Adrenal gland (tissue), 12 donors: ENCODE measurements around the gene CARD9. TPM values are rescaled to one million over a fixed set of nuclear protein-coding genes. Genes with fewer than 3 reads are reported as not detected.

Experiments used
- DNase-seq, 7 donors: peaks; one replicate each; pipeline ENCODE4 v3.0.0-alpha.2; 2019 to 2020
- H3K27ac ChIP-seq, 5 donors: fragments of 200-600 bp; sonication (generic) in 4 of 5; 1 replicate in 3 of 5; 2 replicates in 2 of 5; pipeline versions ENCODE4 v1.5.1 to v1.8.0; 2016 to 2020; ENCODE audit warnings: mild to moderate bottlenecking in 1 of 5
- H3K27me3 ChIP-seq: fragments of 200-600 bp; 2 replicates; pipeline ENCODE4 v1.8.0; 2021
- H3K36me3 ChIP-seq, 2 donors: fragments of 200-600 bp; replicated peaks in 1 of 2; 1 replicate in 1 of 2; 2 replicates in 1 of 2; pipeline versions ENCODE4 v1.5.1 to v1.8.0; 2018 to 2022
- H3K4me1 ChIP-seq, 2 donors: fragments of 200-600 bp; replicated peaks in 1 of 2; 1 replicate in 1 of 2; 2 replicates in 1 of 2; pipeline versions ENCODE4 v1.5.1 to v1.8.0; 2018 to 2021
- H3K4me3 ChIP-seq, 4 donors: fragments of 200-600 bp; sonication (generic) in 3 of 4; one replicate each; pipeline ENCODE4 v1.5.1; 2016 to 2018
- H3K9me3 ChIP-seq, 3 donors: fragments of 200-600 bp; sonication (generic) in 1 of 3; replicated peaks in 1 of 3; 1 replicate in 2 of 3; 2 replicates in 1 of 3; pipeline versions ENCODE4 v1.5.1 to v1.8.0; 2016 to 2021
- POLR2A ChIP-seq, 2 donors: fragments of 450-650 bp; IDR thresholded peaks; one replicate each; pipeline ENCODE4 v1.6.1; 2017; ENCODE audit warnings: antibody characterized with exemption in 2 of 2, mild to moderate bottlenecking in 2 of 2, moderate library complexity in 1 of 2
- WGBS, 4 donors: extraction: QIAGEN DNeasy Blood & Tissue Kit in 2 of 4; methylation state at CpG; one replicate each; pipeline versions ENCODE4 v1.1.5 to v1.1.7; 2013 to 2017; 5-methylcytosine and 5-hydroxymethylcytosine counted together
- intact Hi-C, 2 donors: fragments of 100-400 bp; cut with DNase I; formaldehyde crosslinking; loops; one replicate each; pipeline versions ENCODE4 v1.14.1 to v1.15.0; 2022 to 2023
- polyA plus RNA-seq, 3 donors: library from polyadenylated mRNA; stranded (reverse); fragments of 200-250 nt in 2 of 3; fragments of 350-450 nt in 1 of 3; fragmentation: Illumina TruSeq in 1 of 3; extraction: RNeasy Lipid Tissue Mini Kit (QIAGEN cat#74804) in 1 of 3; gene quantifications; one replicate each; pipeline ENCODE4 v1.2.3, GENCODE V29; 2013 to 2014
- total RNA-seq, 9 donors: library from RNA; depleted of rRNA in 4 of 9; stranded (reverse); fragments of >200 nt in 4 of 9; fragments of 120-200 nt in 1 of 9; fragmentation: NEBNext Ultra II Directional in 1 of 9; extraction: Animal tissue kit (Norgen Biotek cat#: 25700) in 1 of 9; gene quantifications; one replicate each; pipeline versions ENCODE4 v1.1.0 to v1.2.4, GENCODE V29; 2013 to 2023
- TF ChIP-seq, protein P1 (sequence below), 6 experiments: fragments of 450-650 bp in 4 of 6; fragments of 200-600 bp in 2 of 6; sonication (generic) in 1 of 6; IDR thresholded peaks; 1 replicate in 5 of 6; 2 replicates in 1 of 6; pipeline versions ENCODE4 v1.5.1 to v1.8.0; 2016 to 2021; ENCODE audit warnings: antibody characterized with exemption in 6 of 6, mild to moderate bottlenecking in 2 of 6, moderate library complexity in 1 of 6
- donor health status: healthy with polysubstance abuse.
- donor health status: Bipolar disorder and iron deficiency.
- donor health status: DM: yes; HTN: yes; CAD: no.
- donor health status: DM: no; HTN: no; CAD: no.
- donor health status: DM: no; HTN: no; CAD: no.
- donor health status: DM: yes; HTN: yes; CAD: no.

The CARD9 gene
- total and polyA plus RNA-seq, 12 donors: 0.35 to 10.6 (median 4.0) TPM

DNA sequence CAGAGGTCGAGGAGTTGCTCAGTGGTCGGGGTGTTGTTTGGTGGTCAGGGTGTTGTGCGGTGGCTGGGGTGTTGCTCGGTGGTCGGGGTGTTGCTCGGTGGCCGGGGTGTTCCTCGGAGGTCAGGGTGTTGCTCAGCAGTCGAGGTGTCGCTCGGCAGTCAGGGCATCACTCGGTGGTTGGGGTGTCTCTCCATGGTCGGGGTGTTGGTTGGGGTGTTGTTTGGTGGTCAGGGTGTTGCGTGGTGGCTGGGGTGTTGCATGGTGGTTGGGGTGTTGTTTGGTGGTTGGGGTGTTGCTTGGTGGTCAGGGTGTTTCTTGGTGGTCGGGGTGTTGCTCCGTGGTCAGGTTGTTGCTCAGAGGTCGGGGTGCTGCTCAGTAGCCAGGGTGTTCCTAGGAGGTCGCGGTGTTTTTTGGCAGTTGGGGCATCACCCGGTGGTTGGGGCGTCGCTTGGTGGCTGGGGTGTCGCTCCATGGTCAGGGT lies 57.2 kb downstream of the CARD9 start:
- Histone ChIP-seq H3K27ac (peak overlapping the region in 2 of 5 donors; percentile 64 to 87), H3K4me3 (no peak overlapping the region), H3K4me1 (peaks cover 11 to 13% of the 10 kb centered on the region in 2 donors), H3K9me3 (no peaks in the 10 kb centered on the region), H3K36me3 (no peaks in the 10 kb centered on the region), H3K27me3 (no peaks in the 10 kb centered on the region)
- TF ChIP-seq, protein P1, sequence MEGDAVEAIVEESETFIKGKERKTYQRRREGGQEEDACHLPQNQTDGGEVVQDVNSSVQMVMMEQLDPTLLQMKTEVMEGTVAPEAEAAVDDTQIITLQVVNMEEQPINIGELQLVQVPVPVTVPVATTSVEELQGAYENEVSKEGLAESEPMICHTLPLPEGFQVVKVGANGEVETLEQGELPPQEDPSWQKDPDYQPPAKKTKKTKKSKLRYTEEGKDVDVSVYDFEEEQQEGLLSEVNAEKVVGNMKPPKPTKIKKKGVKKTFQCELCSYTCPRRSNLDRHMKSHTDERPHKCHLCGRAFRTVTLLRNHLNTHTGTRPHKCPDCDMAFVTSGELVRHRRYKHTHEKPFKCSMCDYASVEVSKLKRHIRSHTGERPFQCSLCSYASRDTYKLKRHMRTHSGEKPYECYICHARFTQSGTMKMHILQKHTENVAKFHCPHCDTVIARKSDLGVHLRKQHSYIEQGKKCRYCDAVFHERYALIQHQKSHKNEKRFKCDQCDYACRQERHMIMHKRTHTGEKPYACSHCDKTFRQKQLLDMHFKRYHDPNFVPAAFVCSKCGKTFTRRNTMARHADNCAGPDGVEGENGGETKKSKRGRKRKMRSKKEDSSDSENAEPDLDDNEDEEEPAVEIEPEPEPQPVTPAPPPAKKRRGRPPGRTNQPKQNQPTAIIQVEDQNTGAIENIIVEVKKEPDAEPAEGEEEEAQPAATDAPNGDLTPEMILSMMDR (IDR thresholded peaks at IDR 0.05): no peak
- TF ChIP-seq POLR2A (IDR thresholded peaks at IDR 0.05): no peak
- intact Hi-C loops: no loop called here
- WGBS, 4 donors: 94 to 96% (median 95%) methylated on average over 20 to 23 of the region's 23 CpGs
- DNase-seq: peak in 1 of 7 donors; percentile 22

DNA sequence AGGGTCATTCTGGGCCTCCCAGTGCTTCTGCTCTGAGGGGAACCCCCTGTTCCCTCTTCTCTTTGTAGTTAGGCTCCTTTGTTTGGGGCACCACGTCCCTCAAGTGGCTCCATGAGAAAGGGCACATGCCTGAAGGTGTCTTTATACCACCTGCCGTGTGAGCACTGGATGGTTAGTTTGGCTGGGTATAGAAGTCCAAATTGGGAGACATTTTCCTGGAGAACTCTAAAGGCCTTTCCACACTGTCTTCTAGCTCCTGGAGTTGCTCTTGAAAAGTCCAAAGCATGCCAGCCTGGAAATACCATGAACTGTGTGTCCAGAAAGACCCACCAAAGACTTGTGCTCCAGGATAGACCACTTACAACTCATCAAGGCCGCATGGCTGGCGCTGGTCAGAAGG lies 58.5 kb downstream of the CARD9 start:
- intact Hi-C loops: no loop called here

DNA sequence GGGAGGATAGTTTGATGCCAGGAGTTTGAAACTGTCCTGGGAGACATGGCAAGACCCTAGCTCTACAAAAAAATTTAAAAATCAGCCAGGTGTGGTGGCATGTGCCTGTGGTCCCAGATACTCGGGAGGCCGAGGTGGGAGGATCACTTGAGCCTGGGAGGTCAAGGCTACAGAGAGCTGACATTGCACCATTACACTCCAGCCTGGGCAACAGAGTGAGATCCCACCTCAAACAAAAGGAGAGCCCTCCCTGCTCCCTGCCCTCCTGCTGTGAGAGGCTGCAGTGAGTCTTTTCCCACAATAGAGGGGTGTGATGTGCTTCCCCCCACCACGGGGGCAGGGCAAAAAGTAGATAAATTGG lies 59.4 kb downstream of the CARD9 start:
- WGBS, 4 donors: 66 to 83% (median 75%) methylated on average over 3 of the region's 3 CpGs
- Histone ChIP-seq H3K36me3 (no peaks in the 10 kb centered on the region), H3K4me1 (peaks cover 11 to 13% of the 10 kb centered on the region in 2 donors), H3K9me3 (no peaks in the 10 kb centered on the region), H3K27ac (no peak overlapping the region), H3K4me3 (no peak overlapping the region), H3K27me3 (no peaks in the 10 kb centered on the region)
- TF ChIP-seq, protein P1 (IDR thresholded peaks at IDR 0.05): no peak
- TF ChIP-seq POLR2A (IDR thresholded peaks at IDR 0.05): no peak
- intact Hi-C loops: no loop called here
- DNase-seq: no peak

More for the DNA sequence above, 58.5 kb downstream of the CARD9 start:
- Histone ChIP-seq H3K27ac (no peak overlapping the region), H3K4me1 (peaks cover 11 to 13% of the 10 kb centered on the region in 2 donors), H3K27me3 (no peaks in the 10 kb centered on the region), H3K9me3 (no peaks in the 10 kb centered on the region), H3K36me3 (no peaks in the 10 kb centered on the region), H3K4me3 (no peak overlapping the region)
- WGBS, 4 donors: 79 to 92% (median 88%) methylated on average over 3 to 4 of the region's 4 CpGs
- no peak for TF ChIP-seq POLR2A (IDR thresholded peaks at IDR 0.05)
- TF ChIP-seq, protein P1 (IDR thresholded peaks at IDR 0.05): no peak
- no peak for DNase-seq

Other genes starting within 250 kb of the CARD9 start
- gene LHX3, start 168.5 kb downstream of the CARD9 start, total RNA-seq: not detected
- gene LHX3, start 168.5 kb downstream of the CARD9 start, polyA plus RNA-seq: not detected
- 10 to 100 TPM in 4 of 9 donors, 1 to 10 TPM in 5; 6.4 to 14.3 (median 9.5) TPM for gene QSOX2, start 127.9 kb downstream of the CARD9 start, total RNA-seq
- gene QSOX2, start 127.9 kb downstream of the CARD9 start, polyA plus RNA-seq: 10 to 100 TPM in 1 of 3 donors, 1 to 10 TPM in 2; 7.1 to 11.4 (median 7.6) TPM
- gene CCDC187, start 69.6 kb downstream of the CARD9 start, total RNA-seq: under 1 TPM in 8 of 9 donors, not detected in 1; 0.04 to 0.44 (median 0.11) TPM
- gene CCDC187, start 69.6 kb downstream of the CARD9 start, polyA plus RNA-seq: under 1 TPM; under 0.01 to 0.08 (median 0.04) TPM
- gene GPSM1, start 46.1 kb downstream of the CARD9 start, total RNA-seq: 10 to 100 TPM in 8 of 9 donors, 1 to 10 TPM in 1; 9.9 to 50.4 (median 16.3) TPM
- gene GPSM1, start 46.1 kb downstream of the CARD9 start, polyA plus RNA-seq: 10 to 100 TPM in 2 of 3 donors, 1 to 10 TPM in 1; 2.9 to 48.9 (median 31.5) TPM
- gene DNLZ, start 9.9 kb downstream of the CARD9 start, total RNA-seq: 10 to 100 TPM; 12.1 to 28.9 (median 17.6) TPM
- gene DNLZ, start 9.9 kb downstream of the CARD9 start, polyA plus RNA-seq: 10 to 100 TPM in 2 of 3 donors, 1 to 10 TPM in 1; 3.1 to 20.5 (median 14.7) TPM
- gene SNAPC4, start 26.5 kb upstream of the CARD9 start, total RNA-seq: 10 to 100 TPM in 1 of 9 donors, 1 to 10 TPM in 8; 2.4 to 10.6 (median 5.5) TPM
- gene SNAPC4, start 26.5 kb upstream of the CARD9 start, polyA plus RNA-seq: 10 to 100 TPM in 1 of 3 donors, 1 to 10 TPM in 2; 3.4 to 20.1 (median 8.3) TPM
- gene ENTR1, start 36.9 kb upstream of the CARD9 start, total RNA-seq: 10 to 100 TPM; 13.3 to 48.1 (median 34.1) TPM
- 10 to 100 TPM; 21.5 to 48.4 (median 35.6) TPM for gene ENTR1, start 36.9 kb upstream of the CARD9 start, polyA plus RNA-seq
- 100 to 1,000 TPM in 1 of 9 donors, 10 to 100 TPM in 8; 43.4 to 100 (median 81.2) TPM for gene PMPCA, start 37.0 kb upstream of the CARD9 start, total RNA-seq
- 100 to 1,000 TPM in 2 of 3 donors, 10 to 100 TPM in 1; 99.8 to 138 (median 115) TPM for gene PMPCA, start 37.0 kb upstream of the CARD9 start, polyA plus RNA-seq
- gene INPP5E, start 66.2 kb upstream of the CARD9 start, total RNA-seq: 10 to 100 TPM in 5 of 9 donors, 1 to 10 TPM in 4; 5.3 to 17.5 (median 10.0) TPM
- gene INPP5E, start 66.2 kb upstream of the CARD9 start, polyA plus RNA-seq: 10 to 100 TPM in 2 of 3 donors, 1 to 10 TPM in 1; 2.3 to 27.1 (median 16.6) TPM
- gene SEC16A, start 109.4 kb upstream of the CARD9 start, total RNA-seq: 100 to 1,000 TPM in 1 of 9 donors, 10 to 100 TPM in 8; 18.8 to 107 (median 56.0) TPM
- gene SEC16A, start 109.4 kb upstream of the CARD9 start, polyA plus RNA-seq: 10 to 100 TPM; 52.0 to 81.6 (median 77.0) TPM
- 10 to 100 TPM in 8 of 9 donors, 1 to 10 TPM in 1; 1.6 to 31.5 (median 24.4) TPM for gene NOTCH1, start 172.4 kb upstream of the CARD9 start, total RNA-seq
- gene NOTCH1, start 172.4 kb upstream of the CARD9 start, polyA plus RNA-seq: 10 to 100 TPM in 1 of 3 donors, 1 to 10 TPM in 1, under 1 TPM in 1; 0.81 to 21.2 (median 6.2) TPM